ENCODE measurements around the gene CNOT2.

Gene CNOT2

GRCh38 chr12:70243510-70244371 is 508 bp downstream of the CNOT2 start:
- TF ChIP-seq ZNF274 (IDR thresholded peaks at IDR 0.05; ENCODE audit: low read depth, low read length) = no peak
- H3K4me3 ChIP-seq (ENCODE audit: low read length) = peak overlapping the region; percentile 84

GRCh38 chr12:70244409-70244808 is 1.2 kb downstream of the CNOT2 start:
- no peak for TF ChIP-seq ZNF274 (IDR thresholded peaks at IDR 0.05; ENCODE audit: low read depth, low read length)

GRCh38 chr12:70245458-70245857 is 2.2 kb downstream of the CNOT2 start:
- H3K4me3 ChIP-seq (ENCODE audit: low read length) = no peak overlapping the region; the same call in 1 of the 2 replicates
- TF ChIP-seq ZNF274 (IDR thresholded peaks at IDR 0.05; ENCODE audit: low read depth, low read length) = no peak

More at GRCh38 chr12:70244409-70244808, 1.2 kb downstream of the CNOT2 start:
- H3K4me3 ChIP-seq (ENCODE audit: low read length) = peak overlapping the region; percentile 84

GRCh38 chr12:70246580-70246979 is 3.3 kb downstream of the CNOT2 start:
- no peak overlapping the region for H3K4me3 ChIP-seq (ENCODE audit: low read length)

GRCh38 chr12:70247653-70248199 is 4.5 kb downstream of the CNOT2 start:
- H3K4me3 ChIP-seq (ENCODE audit: low read length) = no peak overlapping the region
- no peak for TF ChIP-seq ZNF274 (IDR thresholded peaks at IDR 0.05; ENCODE audit: low read depth, low read length)

More at GRCh38 chr12:70246580-70246979, 3.3 kb downstream of the CNOT2 start:
- TF ChIP-seq ZNF274 (IDR thresholded peaks at IDR 0.05; ENCODE audit: low read depth, low read length) = no peak

GRCh38 chr12:70248876-70249275 is 5.6 kb downstream of the CNOT2 start:
- no peak for TF ChIP-seq ZNF274 (IDR thresholded peaks at IDR 0.05; ENCODE audit: low read depth, low read length)
- no peak overlapping the region for H3K4me3 ChIP-seq (ENCODE audit: low read length)

- no peak for TF ChIP-seq ZNF274 (IDR thresholded peaks at IDR 0.05; ENCODE audit: low read depth, low read length)
- no peak overlapping the region for H3K4me3 ChIP-seq (ENCODE audit: low read length)
These were observed 6.7 kb downstream of the CNOT2 start for GRCh38 chr12:70249903-70250302.

GRCh38 chr12:70251226-70251625 is 8.0 kb downstream of the CNOT2 start:
- no peak overlapping the region for H3K4me3 ChIP-seq (ENCODE audit: low read length)
- no peak for TF ChIP-seq ZNF274 (IDR thresholded peaks at IDR 0.05; ENCODE audit: low read depth, low read length)

- no peak for TF ChIP-seq ZNF274 (IDR thresholded peaks at IDR 0.05; ENCODE audit: low read depth, low read length)
- H3K4me3 ChIP-seq (ENCODE audit: low read length) = no peak overlapping the region
These were observed 8.4 kb downstream of the CNOT2 start for GRCh38 chr12:70251661-70252060.

- H3K4me3 ChIP-seq (ENCODE audit: low read length) = no peak overlapping the region
- TF ChIP-seq ZNF274 (IDR thresholded peaks at IDR 0.05; ENCODE audit: low read depth, low read length) = no peak
These were observed 9.6 kb downstream of the CNOT2 start for GRCh38 chr12:70252832-70253231.

- no peak overlapping the region for H3K4me3 ChIP-seq (ENCODE audit: low read length)
- no peak for TF ChIP-seq ZNF274 (IDR thresholded peaks at IDR 0.05; ENCODE audit: low read depth, low read length)
These were observed 11.0 kb downstream of the CNOT2 start for GRCh38 chr12:70254225-70254624.

- H3K4me3 ChIP-seq (ENCODE audit: low read length) = no peak overlapping the region
- no peak for TF ChIP-seq ZNF274 (IDR thresholded peaks at IDR 0.05; ENCODE audit: low read depth, low read length)
These were observed 11.6 kb downstream of the CNOT2 start for GRCh38 chr12:70254846-70255245.

- no peak overlapping the region for H3K4me3 ChIP-seq (ENCODE audit: low read length)
- no peak for TF ChIP-seq ZNF274 (IDR thresholded peaks at IDR 0.05; ENCODE audit: low read depth, low read length)
These were observed 12.1 kb downstream of the CNOT2 start for GRCh38 chr12:70255311-70255710.

- no peak overlapping the region for H3K4me3 ChIP-seq (ENCODE audit: low read length)
- TF ChIP-seq ZNF274 (IDR thresholded peaks at IDR 0.05; ENCODE audit: low read depth, low read length) = no peak
These were observed 15.6 kb downstream of the CNOT2 start for GRCh38 chr12:70258605-70259403.
